ENCODE measurements around the gene ALG8.
A peak's percentile ranks its signal among the peaks of the same experiment; 100 is the strongest.
"Not testable (repeated sequence)": the region's sequence is repeated elsewhere in the genome, so short reads cannot be mapped to it uniquely, and the experiment has no call there.

ALG8 gene

DNA sequence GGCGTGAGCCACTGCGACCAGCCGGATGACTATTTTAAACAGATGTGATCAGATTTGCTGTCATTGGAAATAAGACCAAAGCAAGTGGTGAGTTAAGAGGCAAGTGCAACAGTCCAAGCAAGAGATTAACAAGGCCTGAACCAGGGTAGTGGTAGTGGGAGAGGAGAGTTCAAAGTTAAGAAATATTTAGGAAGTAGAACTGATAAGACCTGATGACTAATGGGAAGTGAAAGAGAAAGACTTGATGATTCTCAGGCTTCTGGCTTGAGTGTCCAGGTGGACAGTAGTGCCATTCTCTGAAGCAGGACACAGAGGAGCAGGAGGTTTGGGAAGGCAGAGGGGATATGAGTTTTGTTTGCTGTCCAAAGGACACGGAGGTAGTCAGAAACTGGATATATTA, 67.0 kb downstream of the ALG8 start:
- DNase-seq (ENCODE audit: low spot score) (no peak), FAIRE-seq (no peak)

DNA sequence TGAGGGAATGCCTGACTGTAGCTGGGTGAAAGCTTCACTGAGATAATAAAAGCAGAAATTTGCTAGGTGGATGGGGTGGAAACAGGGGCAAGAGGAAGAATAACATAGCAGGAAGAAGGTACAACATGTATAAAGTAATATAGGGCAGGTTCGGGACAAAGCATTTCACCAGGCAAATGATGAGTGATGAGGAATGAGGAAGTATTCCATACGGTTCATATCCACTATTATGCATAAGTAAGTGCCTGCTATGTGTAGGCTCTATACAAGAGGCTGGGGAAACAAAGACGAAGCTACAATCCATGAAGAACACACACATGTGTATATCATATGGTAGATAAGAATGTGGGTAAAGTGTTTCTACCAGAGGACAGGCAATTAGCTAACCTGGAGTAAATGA, 67.7 kb downstream of the ALG8 start:
- FAIRE-seq (no peak), DNase-seq (ENCODE audit: low spot score) (no peak)

DNA sequence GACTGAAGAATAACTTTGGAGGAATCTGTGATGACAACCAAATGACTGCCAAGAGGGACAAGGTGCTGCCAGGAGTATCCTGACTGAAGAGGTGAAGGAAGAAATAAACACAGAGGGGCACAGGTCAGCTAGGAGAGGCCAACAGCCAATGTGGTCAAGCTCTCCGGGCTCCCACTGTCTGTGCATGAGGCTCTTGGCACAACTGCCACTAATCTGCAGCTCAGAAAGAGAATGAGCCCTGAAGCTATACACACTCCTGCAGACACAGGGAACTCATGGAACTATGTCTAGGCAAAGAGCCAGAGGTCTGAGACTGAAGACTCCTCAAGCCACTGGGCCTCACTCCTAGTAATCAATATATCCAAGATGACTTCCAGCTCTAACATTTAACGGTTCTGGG, 68.8 kb downstream of the ALG8 start:
- FAIRE-seq: no peak
- no peak for DNase-seq (ENCODE audit: low spot score)

DNA sequence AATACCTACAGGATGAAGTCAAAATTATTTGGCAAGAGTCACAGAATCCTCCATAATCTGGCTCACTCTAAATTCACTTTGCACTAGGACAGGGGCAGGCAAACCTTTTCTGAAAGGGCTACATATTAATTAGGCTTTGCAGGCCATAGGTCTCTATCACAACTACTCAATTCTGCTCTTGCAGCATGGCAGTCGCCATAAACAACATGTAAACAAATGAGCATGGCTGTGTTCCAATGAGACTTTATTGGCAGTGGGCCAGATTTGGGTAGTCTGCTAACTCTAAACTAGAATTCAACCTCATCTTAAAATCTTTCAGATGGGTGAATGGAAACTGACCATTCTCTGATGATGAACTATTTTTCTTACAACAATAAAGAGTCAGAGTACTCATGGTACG, 70.0 kb downstream of the ALG8 start:
- FAIRE-seq (no peak), DNase-seq (ENCODE audit: low spot score) (no peak)

DNA sequence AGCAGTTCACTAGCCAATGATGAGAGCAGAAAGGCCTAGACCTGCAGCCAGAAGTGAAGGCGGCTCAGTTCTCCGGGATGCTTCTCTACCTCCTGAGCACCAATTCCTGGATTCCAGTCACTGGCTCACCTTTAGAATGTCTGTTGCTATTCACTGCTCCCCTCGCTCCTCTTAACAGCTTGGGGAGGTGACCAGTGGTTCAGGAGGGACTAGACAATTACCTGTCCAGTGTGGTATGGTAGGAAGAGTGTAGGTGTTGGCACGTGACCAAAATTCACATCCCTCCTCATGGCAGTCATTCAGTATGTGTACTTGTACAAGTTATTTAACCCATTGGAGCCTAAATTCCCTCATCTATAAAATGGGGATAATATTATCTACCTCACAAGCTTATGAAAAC, 71.7 kb downstream of the ALG8 start:
- DNase-seq (ENCODE audit: low spot score): no peak
- FAIRE-seq: no peak

DNA sequence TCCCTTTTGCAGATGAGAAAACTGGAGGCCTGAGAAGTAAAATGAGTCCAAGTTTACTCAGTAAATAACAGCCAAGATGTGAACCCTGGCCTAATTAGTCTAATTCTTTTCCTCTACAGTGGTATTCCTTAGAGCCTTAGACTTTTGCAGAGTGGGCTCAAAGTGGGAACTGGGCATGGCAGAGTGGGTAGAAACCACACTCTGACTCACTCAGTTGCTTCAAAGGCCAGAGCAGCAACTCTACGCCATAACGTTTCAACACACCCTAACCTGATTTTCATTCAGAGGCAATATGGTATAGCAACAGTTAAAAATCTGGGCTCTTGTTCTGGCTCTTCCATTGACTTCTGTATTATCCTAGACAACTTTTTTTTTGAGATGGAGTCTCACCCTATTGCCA, 73.0 kb downstream of the ALG8 start:
- no peak for DNase-seq (ENCODE audit: low spot score)
- FAIRE-seq: no peak

DNA sequence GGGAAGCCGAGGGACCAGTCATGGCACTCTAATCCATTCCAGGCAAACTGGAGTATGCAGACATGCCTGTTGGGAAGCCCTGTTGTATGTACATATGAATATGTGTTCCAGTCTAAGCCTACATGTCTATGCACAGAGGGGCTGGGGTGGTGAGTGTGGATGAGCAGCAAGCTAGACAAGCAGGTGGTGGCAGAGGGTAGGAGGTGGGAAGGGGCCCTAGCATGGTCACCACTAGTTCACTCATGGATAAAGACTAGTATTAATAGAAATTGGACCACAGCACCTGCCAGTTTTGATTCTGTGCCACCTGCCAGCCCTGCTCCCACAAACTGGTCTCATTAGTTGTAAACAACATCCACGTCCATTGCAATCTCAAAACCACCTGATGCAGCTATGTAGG, 74.2 kb downstream of the ALG8 start:
- DNase-seq (ENCODE audit: low spot score) (no peak), FAIRE-seq (no peak)

DNA sequence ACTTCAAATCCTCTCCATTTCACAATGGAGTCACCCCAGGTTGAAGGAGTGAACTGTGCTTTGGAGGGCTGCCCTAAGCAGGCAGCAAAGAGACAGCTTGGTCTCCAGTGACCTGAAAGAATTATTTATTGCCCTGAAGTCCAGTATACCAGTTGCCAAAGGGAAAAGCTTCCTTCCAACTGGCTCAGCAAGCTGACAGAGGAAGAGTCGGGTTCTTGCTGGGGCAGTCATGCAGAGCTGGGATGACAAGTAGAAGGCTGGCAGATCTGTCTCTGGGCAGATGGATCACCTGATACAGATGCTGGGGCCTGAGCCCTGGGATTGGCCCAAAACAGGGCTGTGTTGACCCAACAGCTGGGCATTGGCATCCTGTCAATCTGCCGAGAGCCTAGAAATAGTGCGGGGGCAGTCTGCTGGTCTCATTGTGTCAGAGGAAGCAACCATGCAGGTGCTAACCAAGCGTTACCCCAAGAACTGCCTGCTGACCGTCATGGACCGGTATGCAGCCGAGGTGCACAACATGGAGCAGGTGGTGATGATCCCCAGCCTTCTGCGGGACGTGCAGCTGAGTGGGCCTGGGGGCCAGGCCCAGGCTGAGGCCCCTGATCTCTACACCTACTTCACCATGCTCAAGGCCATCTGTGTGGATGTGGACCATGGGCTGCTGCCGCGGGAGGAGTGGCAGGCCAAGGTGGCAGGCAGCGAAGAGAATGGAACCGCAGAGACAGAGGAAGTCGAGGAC, 75.8 kb downstream of the ALG8 start, which contains the start of gene THRSP:
Gene THRSP, plus strand, starts transcription at position 422 of the 742 bp plus-strand sequence. Its CDS starts 21 bp downstream, at position 443.
- no peak for FAIRE-seq

DNA sequence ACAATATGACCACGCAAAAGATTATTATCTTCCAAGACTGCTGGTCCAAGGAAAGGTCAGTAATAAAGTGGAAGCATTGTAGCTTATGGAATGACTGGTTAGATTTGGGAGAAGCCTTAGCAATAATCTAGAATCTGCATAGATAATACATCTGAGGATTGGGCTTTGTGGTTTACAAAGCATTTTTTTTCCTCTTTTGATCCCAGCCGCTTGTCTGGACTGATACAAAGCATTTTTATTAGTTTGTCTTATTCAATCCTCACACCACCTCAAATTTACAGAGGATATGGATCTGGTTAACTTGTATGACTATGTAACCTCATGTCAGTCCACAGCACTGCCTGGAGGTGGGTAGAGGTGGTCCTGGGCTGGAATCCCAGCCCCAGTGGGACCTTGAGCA, 76.8 kb downstream of the ALG8 start:
- no peak for DNase-seq (ENCODE audit: low spot score)
- FAIRE-seq: no peak

More for the DNA sequence above, 75.8 kb downstream of the ALG8 start, which contains the start of gene THRSP:
- no peak for DNase-seq (ENCODE audit: low spot score)

DNA sequence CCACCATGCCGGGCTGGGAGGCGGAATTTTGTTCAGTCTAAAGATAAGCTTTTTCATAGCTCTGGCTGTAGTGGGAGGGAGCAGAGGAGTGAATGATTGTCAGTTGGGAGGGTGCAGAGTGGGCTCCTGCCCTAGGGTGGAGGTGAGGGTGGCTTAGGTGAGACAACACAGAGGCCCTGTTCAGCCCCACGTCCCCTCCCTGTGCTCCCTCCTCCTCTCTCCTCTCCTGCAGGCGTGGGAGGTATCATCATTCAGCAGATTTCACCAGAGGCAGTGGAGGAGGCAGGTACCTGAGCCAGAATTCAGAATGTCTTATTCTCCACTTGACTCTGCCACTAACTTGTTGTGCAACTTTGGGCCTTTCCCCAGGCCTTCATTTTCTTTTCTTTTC, 77.5 kb downstream of the ALG8 start:
- DNase-seq (ENCODE audit: low spot score) (no peak), FAIRE-seq (no peak)

DNA sequence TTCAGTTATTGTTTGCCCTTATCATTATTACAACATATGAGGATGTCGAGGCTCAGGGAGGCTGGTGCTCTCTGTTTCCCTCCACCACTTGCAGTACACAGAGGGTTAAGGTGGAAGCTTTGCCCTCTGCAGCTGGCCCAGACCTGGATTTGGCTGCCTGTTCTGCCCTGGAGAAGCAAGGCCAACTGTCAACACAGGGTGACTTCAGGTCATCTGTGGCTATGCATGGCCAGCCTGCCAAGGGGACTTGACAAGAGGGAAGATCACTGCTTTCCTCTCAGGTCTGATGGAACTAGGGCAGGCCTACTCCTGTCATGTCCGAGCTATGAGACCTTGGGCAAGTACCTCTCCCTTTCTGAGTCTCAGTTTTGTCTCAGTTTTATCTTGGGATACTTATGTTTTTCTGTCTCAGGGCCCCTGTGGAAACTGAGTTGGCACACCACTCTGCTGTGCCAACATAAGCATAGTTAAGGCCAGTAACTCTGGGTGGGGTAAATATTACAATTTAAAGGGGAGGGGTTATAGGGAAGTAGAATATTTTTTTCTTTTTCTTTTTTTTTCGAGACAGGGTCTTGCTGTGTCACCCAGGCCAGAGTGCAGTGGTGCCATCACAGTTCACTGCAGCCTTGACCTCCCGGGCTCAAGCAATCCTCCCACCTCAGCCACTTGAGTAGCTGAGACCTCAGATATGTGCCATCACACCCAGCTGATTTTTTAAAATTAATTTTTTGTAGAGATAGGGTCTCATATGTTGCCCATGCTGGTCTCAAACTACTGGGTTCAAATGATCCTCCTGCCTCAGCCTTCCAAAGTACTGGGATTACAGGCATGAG, 78.1 kb downstream of the ALG8 start:
- FAIRE-seq: no peak
- no peak for DNase-seq (ENCODE audit: low spot score)

DNA sequence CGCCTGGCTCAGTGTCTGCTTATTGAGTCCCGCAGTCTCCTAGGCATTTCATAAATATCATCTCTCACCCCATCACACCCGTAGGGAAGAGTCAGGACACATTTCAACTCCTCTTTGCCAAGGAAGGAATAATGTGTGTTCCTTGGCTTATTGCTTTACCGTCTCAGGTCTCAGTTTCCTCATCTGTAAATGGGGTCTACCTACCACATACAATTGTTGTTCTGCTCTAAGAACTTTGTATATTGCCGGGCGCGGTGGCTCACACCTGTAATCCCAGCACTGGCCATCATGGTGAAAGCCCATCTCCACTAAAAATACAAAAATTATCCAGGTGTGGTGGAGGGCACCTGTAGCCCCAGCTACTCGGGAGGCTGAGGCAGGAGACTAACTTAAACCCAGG, 78.9 kb downstream of the ALG8 start:
- DNase-seq (ENCODE audit: low spot score): no peak

DNA sequence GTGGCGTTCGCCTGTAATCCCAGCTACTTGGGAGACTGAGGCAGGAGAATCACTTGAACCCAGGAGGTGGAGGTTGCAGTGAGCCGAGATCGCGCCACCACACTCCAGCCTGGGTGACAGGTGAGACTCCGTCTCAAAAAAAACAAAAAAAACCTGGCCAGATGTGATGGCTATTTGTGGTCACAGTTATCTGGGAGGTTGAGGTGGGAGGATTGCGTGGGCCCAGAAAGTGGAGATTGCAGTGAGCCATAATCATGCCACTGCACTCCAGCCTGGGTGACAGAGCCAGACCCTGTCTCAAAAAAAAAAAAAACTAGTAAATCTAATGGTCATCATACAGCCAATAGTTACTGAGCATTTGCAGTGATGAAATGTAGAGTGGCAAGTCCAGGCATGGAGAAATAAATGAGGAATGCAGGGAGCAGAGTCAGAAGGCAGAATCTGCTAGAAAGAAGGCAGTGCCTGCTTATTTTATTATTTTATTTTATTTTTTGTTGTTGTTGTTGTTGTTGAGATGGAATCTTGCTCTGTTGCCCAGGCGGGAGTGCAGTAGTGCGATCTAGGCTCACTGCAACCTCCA, 79.6 kb downstream of the ALG8 start:
- DNase-seq (ENCODE audit: low spot score); FAIRE-seq: not testable (repeated sequence)

More for the DNA sequence above, 78.9 kb downstream of the ALG8 start:
- FAIRE-seq: no peak

DNA sequence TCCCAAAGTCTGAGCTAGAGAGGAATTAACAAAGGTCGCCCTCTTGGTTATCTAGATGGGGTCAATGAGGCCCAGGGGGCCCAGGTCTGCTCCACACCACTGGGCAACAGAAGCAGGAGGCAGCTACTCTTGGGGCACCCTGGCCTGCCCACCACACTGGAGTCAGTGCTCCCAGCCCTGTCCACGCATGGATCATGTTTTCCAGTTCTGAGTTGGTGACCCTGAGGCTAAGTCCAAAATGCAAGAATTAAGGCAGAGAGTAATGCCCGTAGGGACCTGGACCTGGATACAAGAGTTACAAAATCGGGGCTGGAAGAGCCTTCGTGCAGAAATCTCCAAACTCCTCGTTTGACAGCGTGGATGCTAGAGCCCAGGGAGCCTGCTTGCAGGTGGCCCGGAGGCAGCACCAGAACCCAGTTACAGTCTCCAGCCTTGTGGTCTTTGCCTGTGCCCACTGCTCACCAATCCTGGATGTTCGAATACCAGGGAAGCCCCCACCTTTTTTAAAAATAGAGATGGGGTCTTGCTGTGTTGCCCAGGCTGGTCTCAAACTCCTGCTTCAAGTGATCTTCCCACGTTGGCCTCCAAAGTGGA, 81.9 kb downstream of the ALG8 start:
- DNase-seq (ENCODE audit: low spot score) (no peak), FAIRE-seq (no peak)

DNA sequence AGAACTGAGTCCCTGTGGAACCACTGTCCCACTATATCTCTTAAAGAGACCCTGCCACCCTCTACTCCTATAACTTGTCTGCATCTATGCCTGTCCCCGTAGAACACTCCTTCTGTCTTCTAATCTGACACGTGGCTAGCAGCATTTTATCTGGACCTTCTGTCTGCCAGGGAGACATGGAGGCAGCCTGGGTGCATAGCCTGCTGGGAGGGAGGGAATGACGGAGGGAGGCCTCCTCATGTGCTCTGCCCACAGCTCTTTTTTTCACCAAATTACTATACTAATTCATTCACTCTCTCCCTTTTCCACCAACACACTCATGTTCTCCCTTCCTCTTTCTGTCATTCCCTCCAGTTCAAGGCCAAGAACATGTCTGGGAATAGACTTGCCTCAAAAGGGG, 83.3 kb downstream of the ALG8 start:
- DNase-seq (ENCODE audit: low spot score): no peak
- FAIRE-seq: no peak

DNA sequence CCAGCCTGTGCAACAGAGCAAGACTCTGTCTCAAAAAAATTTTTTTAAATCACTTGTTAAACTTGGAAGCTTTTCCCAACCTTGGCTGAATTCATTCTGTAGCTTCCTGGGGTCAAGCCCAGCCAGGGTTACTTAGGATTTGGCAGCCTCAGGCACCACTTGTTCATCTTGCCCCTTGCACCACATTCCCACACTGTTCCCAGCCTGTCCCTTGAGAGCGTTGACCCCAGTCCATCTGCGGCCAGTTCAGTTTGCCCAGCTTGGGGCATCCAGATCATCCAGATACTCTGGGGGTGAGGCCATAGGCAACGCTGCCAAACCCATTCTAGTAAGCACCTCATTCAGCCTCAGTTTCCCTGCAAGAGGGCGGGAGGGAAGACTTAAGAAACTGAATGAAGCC, 84.5 kb downstream of the ALG8 start:
- DNase-seq (ENCODE audit: low spot score) (no peak), FAIRE-seq (no peak)

DNA sequence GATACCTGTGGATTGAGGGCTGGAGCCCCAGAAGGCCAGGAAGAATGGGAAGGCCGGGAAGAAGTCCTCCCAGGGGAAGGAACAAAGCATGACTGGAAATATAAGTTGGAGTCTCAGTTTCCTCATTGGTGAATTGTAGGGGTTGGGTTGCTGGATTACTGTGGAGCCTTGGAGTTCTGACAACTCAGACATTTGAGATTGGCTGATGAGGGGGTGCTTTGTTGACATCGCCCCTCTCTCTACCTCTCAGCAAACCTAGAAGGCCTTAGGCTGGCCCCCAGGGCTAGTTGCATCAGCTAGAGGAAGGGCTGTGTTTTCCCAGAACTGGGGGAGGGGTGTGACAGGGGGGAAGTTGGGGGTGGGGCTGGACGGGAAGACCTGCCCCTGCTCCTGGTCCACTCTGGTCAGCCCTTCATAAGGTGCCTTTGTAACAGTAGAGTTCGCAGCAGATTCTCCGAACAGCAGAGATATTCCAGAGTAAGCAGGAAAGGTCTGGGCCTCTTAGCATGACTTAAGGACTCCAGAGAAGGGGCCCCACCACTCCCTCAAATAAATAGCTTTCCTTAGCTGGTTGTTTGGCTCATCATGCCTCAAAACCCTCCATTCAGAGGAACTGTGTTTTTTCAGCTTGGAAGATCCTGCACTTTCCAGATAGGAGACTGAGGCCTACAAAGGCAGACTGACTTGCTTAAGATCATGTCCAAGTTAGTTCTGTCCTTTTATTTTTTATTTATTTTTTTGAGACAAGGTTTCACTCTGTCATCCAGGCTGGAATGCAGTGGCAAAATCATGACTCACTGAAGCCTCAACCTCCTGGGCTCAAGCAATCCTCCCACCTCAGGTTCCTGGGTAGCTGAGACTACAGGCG, 88.2 kb downstream of the ALG8 start:
- DNase-seq (ENCODE audit: low spot score): peak; percentile 75
- FAIRE-seq: peak; percentile 81
